Body of pancreas (tissue), 4 donors: Measurements from ENCODE around the gene C1QBP. TPM values are rescaled to one million over a fixed set of nuclear protein-coding genes. Genes with fewer than 3 reads are reported as not detected.
A peak's percentile ranks its signal among the peaks of the same experiment; 100 is the strongest.

ENCODE experiments used
- ATAC-seq: fragments of 150-250 bp; one replicate; pipeline ENCODE4 v1.9.1; 2016
- DNase-seq, 4 donors: peaks; one replicate each; pipeline ENCODE4 v3.0.0-alpha.2; 2019
- H3K27ac ChIP-seq, 4 donors: fragments of 200-600 bp; sonication (generic); 1 replicate in 3 of 4; 2 replicates in 1 of 4; pipeline versions ENCODE4 v1.5.1 to v1.6.1; 2016 to 2019; ENCODE audit warnings: mild to moderate bottlenecking in 1 of 4, mixed read lengths in 1 of 4, moderate library complexity in 1 of 4
- H3K27me3 ChIP-seq, 2 donors: fragments of 200-600 bp; sonication (generic); one replicate each; pipeline ENCODE4 v1.6.0; 2016; ENCODE audit warnings: mild to moderate bottlenecking in 1 of 2
- H3K36me3 ChIP-seq, 2 donors: fragments of 200-600 bp; sonication (generic); replicated peaks in 1 of 2; 2 replicates each; pipeline ENCODE4 v1.5.1; 2016; ENCODE audit warnings: low read depth in 2 of 2; ENCODE audit not compliant: insufficient read depth in 1 of 2
- H3K4me1 ChIP-seq: fragments of 200-600 bp; sonication (generic); one replicate; pipeline ENCODE4 v1.6.0; 2016
- H3K4me3 ChIP-seq, 2 donors: fragments of 200-600 bp; sonication (generic); 1 replicate in 1 of 2; 2 replicates in 1 of 2; pipeline ENCODE4 v1.5.1; 2016 to 2019
- H3K9me3 ChIP-seq, 3 donors: fragments of 200-600 bp; sonication (generic); 1 replicate in 2 of 3; 2 replicates in 1 of 3; pipeline ENCODE4 v1.5.1; 2016
- CTCF ChIP-seq, 7 experiments: fragments of 450-650 bp in 4 of 7; fragments of 200-600 bp in 3 of 7; sonication (generic) in 3 of 7; IDR thresholded peaks; one replicate each; pipeline ENCODE4 v1.5.1; 2016 to 2019; ENCODE audit warnings: antibody characterized with exemption in 7 of 7
- POLR2A ChIP-seq, 3 donors: fragments of 450-650 bp; IDR thresholded peaks; one replicate each; pipeline ENCODE4 v1.6.1; 2016; ENCODE audit warnings: antibody characterized with exemption in 3 of 3, mild to moderate bottlenecking in 2 of 3
- WGBS, 2 donors: methylation state at CpG; one replicate each; pipeline ENCODE4 v1.1.5; 2017; 5-methylcytosine and 5-hydroxymethylcytosine counted together
- intact Hi-C: fragments of 100-400 bp; cut with DNase I; formaldehyde crosslinking; loops from one replicate; pipeline ENCODE4 v1.15.1; 2023
- total RNA-seq, 2 donors: library from RNA; depleted of rRNA; stranded (reverse); fragments of >200 nt; gene quantifications; one replicate each; pipeline ENCODE4 v1.1.0, GENCODE V29; 2016

The C1QBP gene
- total RNA-seq, 2 donors from 2014 or later: 46.5 to 62.3 TPM

DNA sequence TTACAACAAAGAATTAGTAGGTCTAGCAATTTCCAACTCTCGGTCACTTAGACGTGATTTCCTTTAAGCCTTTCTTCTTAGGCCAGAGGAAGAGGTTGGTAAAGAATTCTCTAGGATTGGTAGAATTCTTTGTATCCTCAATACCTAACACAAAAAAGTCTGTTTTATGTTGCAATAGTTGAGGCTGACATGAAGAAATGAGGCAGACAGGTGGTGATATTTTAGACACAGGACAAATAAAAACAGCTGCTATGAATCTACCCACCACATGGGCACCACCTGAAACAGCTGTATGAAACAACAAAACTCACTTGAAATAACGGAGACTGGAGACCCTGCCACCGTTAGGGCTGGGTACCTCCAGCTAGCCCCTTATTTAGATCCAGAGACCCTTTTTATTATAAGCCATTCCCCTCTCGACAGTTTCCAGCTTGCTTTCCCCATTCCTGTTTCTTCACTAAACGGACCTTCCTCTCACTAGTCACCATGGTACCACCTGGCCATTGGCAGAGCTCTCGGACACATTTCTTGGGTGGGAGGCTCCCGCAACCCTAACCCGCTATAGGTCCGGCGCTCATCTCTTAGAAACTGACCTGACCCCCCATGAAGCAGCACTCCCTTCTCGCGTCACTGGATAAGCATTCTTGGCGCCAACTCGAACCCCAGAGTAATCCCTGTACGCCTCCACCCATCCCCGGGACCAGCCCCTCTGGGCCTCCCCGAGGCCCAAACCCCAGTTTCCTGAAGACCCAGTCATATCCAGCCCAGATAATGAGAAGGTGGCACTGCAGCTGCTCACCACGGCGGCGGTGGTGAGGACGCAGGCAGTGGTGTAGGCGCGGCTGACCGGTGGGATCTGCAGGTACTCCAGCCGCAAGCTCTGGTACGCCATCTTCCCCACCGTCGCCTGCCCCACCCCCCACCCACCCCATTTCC, 46.6 kb upstream of the C1QBP start, which contains the start of gene DERL2:
TSS of gene DERL2 (minus strand) at position 909 of the 936 bp plus-strand sequence. CDS start at position 892, 17 bp downstream.
- Histone ChIP-seq H3K27ac (peak within 1 kb of the TSS; percentile 97 to 100 (median 99)), H3K27me3 (no peaks in the 10 kb centered on the region), H3K4me1 (peaks cover 52% of the 10 kb centered on the region), H3K36me3 (peaks cover 0 to 18% of the 10 kb centered on the region in 2 donors), H3K9me3 (no peaks in the 10 kb centered on the region), H3K4me3 (peak within 1 kb of the TSS; percentile 78 to 92)
- ATAC-seq: peak; percentile 0
- WGBS, 2 donors: 3% methylated on average over 28 to 29 of the region's 29 CpGs
- intact Hi-C loops: no loop called here
- no peak for DNase-seq
- TF ChIP-seq POLR2A (IDR thresholded peaks at IDR 0.05): peak in 1 of 3 donors; percentile 10
- no peak for TF ChIP-seq CTCF (IDR thresholded peaks at IDR 0.05)

- intact Hi-C loops: no loop called here
- ATAC-seq (no peak), DNase-seq (no peak)
- Histone ChIP-seq H3K27ac (no peak overlapping the region), H3K36me3 (peaks cover 4 to 40% of the 10 kb centered on the region in 2 donors), H3K9me3 (no peaks in the 10 kb centered on the region), H3K27me3 (no peaks in the 10 kb centered on the region), H3K4me1 (peaks cover 37% of the 10 kb centered on the region), H3K4me3 (no peak overlapping the region)
- no peak for TF ChIP-seq POLR2A (IDR thresholded peaks at IDR 0.05)
- TF ChIP-seq CTCF (IDR thresholded peaks at IDR 0.05): no peak
- whole genome bisulfite sequencing, 2 donors: 67 to 74% methylated on average over 4 of the region's 4 CpGs
Observed at GRCh38 chr17:5481451-5481850, 42.5 kb upstream of the C1QBP start.

DNA sequence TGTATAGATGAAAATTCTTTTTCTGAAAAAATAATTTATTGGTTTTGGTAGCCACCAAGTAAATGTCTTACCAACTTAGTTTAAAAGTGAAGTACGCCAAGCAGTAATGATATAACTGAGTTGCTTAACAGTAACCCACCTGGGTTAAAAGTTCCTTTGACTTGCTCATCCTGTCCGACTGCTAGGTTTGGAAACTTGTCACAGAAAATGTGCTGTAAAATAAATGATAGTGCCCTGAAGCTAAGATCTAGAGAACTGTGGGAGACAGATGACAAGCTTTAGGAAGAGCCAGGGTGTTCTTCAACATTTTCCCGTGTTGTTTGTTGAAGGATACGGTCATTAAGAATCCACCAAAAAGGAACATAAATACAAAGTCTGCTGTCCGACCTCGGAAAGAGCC, 42.0 kb upstream of the C1QBP start:
- WGBS, 2 donors: 67 to 78% methylated on average over 6 of the region's 6 CpGs
- TF ChIP-seq POLR2A (IDR thresholded peaks at IDR 0.05): no peak
- no peak for TF ChIP-seq CTCF (IDR thresholded peaks at IDR 0.05)
- Histone ChIP-seq H3K4me1 (peaks cover 37% of the 10 kb centered on the region), H3K27me3 (no peaks in the 10 kb centered on the region), H3K4me3 (no peak overlapping the region), H3K27ac (no peak overlapping the region), H3K9me3 (no peaks in the 10 kb centered on the region), H3K36me3 (peaks cover 4 to 43% of the 10 kb centered on the region in 2 donors)
- intact Hi-C loops: no loop called here
- DNase-seq (no peak), ATAC-seq (no peak)

DNA sequence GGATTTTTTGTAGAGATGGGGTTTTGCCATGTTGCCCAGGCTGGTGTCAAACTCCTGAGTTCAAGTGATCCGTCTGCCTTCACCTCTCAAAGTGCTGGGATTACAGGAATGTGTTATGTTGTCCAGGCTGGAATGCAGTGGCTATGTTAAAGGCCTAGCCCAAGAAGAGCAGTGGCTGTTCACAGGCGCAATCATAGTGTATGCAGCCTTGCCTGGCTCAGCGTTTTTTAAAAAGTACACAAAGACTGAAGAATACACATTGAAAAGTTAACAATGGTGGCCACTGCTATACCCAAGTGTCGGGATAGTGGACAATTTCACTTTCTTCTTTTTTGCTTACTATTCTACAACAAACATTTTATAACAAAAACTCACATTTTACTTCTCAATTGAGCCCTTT, 40.0 kb upstream of the C1QBP start:
- Histone ChIP-seq H3K36me3 (peaks cover 4 to 50% of the 10 kb centered on the region in 2 donors), H3K4me1 (peaks cover 22% of the 10 kb centered on the region), H3K27ac (no peak overlapping the region), H3K27me3 (no peaks in the 10 kb centered on the region), H3K9me3 (no peaks in the 10 kb centered on the region), H3K4me3 (no peak overlapping the region)
- intact Hi-C loops: no loop called here
- ATAC-seq (no peak), DNase-seq (no peak)
- no peak for TF ChIP-seq POLR2A (IDR thresholded peaks at IDR 0.05)
- WGBS, 2 donors: 80% methylated on average over 4 of the region's 4 CpGs

- intact Hi-C loops: no loop called here
- H3K4me1 ChIP-seq: peaks cover 5% of the 10 kb centered on the region
- TF ChIP-seq POLR2A (IDR thresholded peaks at IDR 0.05): no peak
- no peak for TF ChIP-seq CTCF (IDR thresholded peaks at IDR 0.05)
- 84 to 86% methylated on average over 2 of the region's 2 CpGs for WGBS, 2 donors
- H3K9me3 ChIP-seq: no peaks in the 10 kb centered on the region
- no peak overlapping the region for H3K27ac ChIP-seq
- DNase-seq (no peak), ATAC-seq (no peak)
- peaks cover 2 to 34% of the 10 kb centered on the region in 2 donors for H3K36me3 ChIP-seq
- H3K4me3 ChIP-seq: no peak overlapping the region
- H3K27me3 ChIP-seq: no peaks in the 10 kb centered on the region
Observed at GRCh38 chr17:5473906-5474305, 35.0 kb upstream of the C1QBP start.
